ENCODE data around the gene MICAL2. TPM values are rescaled to one million over a fixed set of nuclear protein-coding genes. Genes with fewer than 3 reads are reported as not detected.

The MICAL2 gene
- total RNA-seq, 4 donors from 2014 or later: 27.4 to 63.6 (median 51.9) TPM

- Histone ChIP-seq H3K27me3 (no peaks in the 10 kb centered on the region), H3K27ac (peak overlapping the region in 1 of 3 donors; percentile 65), H3K9me3 (no peaks in the 10 kb centered on the region), H3K36me3 (peaks cover 0 to 9% of the 10 kb centered on the region in 2 donors), H3K4me1 (peaks cover 19 to 36% of the 10 kb centered on the region in 2 donors), H3K4me3 (replicated peaks in 1 of 3) (no peak overlapping the region)
- TF ChIP-seq CTCF (IDR thresholded peaks at IDR 0.05) (no peak), POLR2A (IDR thresholded peaks at IDR 0.05) (no peak)
- WGBS, 2 donors: 94 to 98% methylated on average over 8 of the region's 8 CpGs
- intact Hi-C loops (cut with DNase I): no loop called here
- DNase-seq: no peak
These were observed 45.3 kb downstream of the MICAL2 start for GRCh38 chr11:12155696-12156095.

DNA sequence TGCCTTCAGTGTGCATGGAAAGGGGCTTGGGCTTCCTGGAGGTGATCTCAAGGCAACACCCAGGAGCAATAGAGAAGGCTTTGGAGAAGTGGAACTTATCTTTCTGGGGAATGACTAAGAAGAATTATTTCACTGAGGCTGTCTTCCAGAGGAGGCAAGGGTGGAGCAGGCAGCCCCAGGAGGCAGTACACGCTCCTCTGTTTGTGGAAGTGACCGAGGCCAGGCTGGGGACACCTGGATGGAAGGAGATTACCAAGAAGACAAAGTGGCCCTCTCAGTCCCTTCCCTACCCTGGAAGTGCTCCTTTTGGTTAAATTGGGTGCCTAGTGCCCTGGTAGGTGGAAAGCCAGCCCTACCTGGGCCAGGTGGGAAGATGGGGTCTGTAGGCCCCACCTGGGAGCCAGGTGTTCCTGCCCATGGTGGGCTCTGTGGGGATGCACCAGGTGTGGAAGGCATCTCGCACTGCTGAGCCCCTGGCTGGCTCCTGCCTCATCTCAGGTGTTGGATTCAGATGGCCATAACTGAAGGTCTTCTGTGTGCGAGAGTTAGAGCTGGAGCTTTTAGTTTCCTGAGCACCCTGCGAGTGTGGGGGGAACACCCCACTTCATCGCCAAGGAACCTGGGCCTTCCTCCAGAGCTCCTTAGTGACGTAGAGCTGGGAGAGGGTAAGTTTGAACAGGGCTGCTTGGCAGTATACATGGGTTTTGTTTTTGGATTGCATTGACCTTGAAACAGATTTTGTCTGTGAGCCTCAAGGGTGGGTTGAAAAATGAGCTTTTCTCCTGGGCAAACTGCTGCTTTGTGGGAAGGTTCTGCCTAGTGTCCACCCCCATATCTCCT lies 46.1 kb downstream of the MICAL2 start:
- Histone ChIP-seq H3K27ac (peak overlapping the region; percentile 9 to 65 (median 33)), H3K4me1 (peaks cover 19 to 36% of the 10 kb centered on the region in 2 donors), H3K36me3 (peaks cover 0 to 9% of the 10 kb centered on the region in 2 donors), H3K9me3 (no peaks in the 10 kb centered on the region), H3K27me3 (no peaks in the 10 kb centered on the region), H3K4me3 (replicated peaks in 1 of 3) (no peak overlapping the region)
- intact Hi-C loops (cut with DNase I): no loop called here
- peak; percentile 32 to 33 for DNase-seq
- TF ChIP-seq POLR2A (IDR thresholded peaks at IDR 0.05): no peak
- no peak for TF ChIP-seq CTCF (IDR thresholded peaks at IDR 0.05)
- WGBS, 2 donors: 64 to 71% methylated on average over 6 to 7 of the region's 7 CpGs

DNA sequence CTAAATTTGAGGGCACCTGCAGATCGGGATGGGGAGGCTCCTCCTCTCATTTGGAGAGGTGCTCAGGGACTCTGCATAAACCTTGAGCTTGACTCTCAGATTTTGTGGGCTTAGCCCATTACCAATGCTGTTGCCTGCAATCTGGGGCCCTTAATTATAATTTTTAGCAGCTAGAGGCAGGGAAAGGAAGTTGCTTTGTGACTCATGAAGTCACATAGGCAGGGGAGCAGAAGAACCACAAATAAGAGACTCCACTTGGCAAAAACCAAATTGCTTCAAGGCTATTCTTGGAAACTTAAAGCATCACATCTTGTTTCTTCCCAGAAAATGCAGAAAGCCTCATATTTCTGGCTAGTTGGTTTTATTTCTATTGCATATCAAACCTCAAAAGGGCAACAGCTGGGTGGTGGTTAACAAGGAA lies 46.9 kb downstream of the MICAL2 start:
- Histone ChIP-seq H3K27me3 (no peaks in the 10 kb centered on the region), H3K4me3 (replicated peaks in 1 of 3) (no peak overlapping the region), H3K27ac (peak overlapping the region; percentile 9 to 65 (median 33)), H3K4me1 (peaks cover 19 to 36% of the 10 kb centered on the region in 2 donors), H3K36me3 (peaks cover 0 to 9% of the 10 kb centered on the region in 2 donors), H3K9me3 (no peaks in the 10 kb centered on the region)
- TF ChIP-seq CTCF (IDR thresholded peaks at IDR 0.05): no peak
- TF ChIP-seq POLR2A (IDR thresholded peaks at IDR 0.05): no peak
- DNase-seq: no peak
- 18 to 33% methylated on average over 1 of the region's 1 CpG for WGBS, 2 donors
- intact Hi-C loops (cut with DNase I): no loop called here

DNA sequence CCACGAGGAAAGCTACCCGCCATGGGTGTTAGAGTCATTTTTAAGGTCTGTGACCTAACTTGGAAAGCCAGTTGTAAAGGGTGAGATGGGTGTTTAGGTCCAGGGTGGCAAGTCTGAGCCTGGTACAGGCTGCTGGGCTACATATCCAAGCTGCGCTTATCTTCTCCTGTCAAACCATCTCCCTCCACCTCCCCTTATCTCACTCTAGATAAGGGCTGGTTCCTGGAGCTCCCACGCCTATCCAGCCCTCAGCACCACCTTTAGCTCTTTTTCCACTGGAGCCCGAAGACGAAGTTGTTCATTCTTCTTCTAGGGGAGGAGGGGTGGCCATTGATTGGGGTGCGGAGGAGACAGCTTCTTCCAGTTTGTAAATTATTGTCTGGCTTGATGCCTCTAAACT lies 48.5 kb downstream of the MICAL2 start:
- Histone ChIP-seq H3K36me3 (peaks cover 0 to 3% of the 10 kb centered on the region in 2 donors), H3K9me3 (no peaks in the 10 kb centered on the region), H3K27me3 (no peaks in the 10 kb centered on the region), H3K4me1 (peaks cover 25 to 46% of the 10 kb centered on the region in 2 donors), H3K4me3 (replicated peaks in 1 of 3) (no peak overlapping the region), H3K27ac (peak overlapping the region in 2 of 3 donors; percentile 64 to 69)
- TF ChIP-seq CTCF (IDR thresholded peaks at IDR 0.05): no peak
- TF ChIP-seq POLR2A (IDR thresholded peaks at IDR 0.05): no peak
- intact Hi-C loops (cut with DNase I): no loop called here
- 90 to 92% methylated on average over 7 of the region's 7 CpGs for WGBS, 2 donors
- DNase-seq: no peak

All from thyroid gland (tissue), 4 donors.